SH-SY5Y (cell line): ENCODE results near the gene ADRA2C.
A peak's percentile ranks its signal among the peaks of the same experiment; 100 is the strongest.

ENCODE experiments used
- GATA2 ChIP-seq: IDR thresholded peaks from 2 replicates; pipeline ENCODE4 v1.6.1; 2011; ENCODE audit warnings: mild to moderate bottlenecking, low read depth, low read length
- GATA3 ChIP-seq: IDR thresholded peaks from 2 replicates; pipeline ENCODE4 v1.6.1; 2011; ENCODE audit warnings: low read depth, mild to moderate bottlenecking, low read length, moderate library complexity

GRCh38 chr4:3780347-3781171 is 14.4 kb downstream of the ADRA2C start:
- TF ChIP-seq GATA2 (peak; percentile 96), GATA3 (no peak)
